Mucosa of descending colon (tissue), 3 donors: ENCODE data around the gene CASTOR1. TPM values are rescaled to one million over a fixed set of nuclear protein-coding genes. Genes with fewer than 3 reads are reported as not detected.

Experiments used
- ATAC-seq: fragments of 200-7000 bp; cut with Tn5 transposase; one replicate; pipeline ENCODE4 v1.9.1; 2020; ENCODE audit warnings: mild to moderate bottlenecking, moderate library complexity
- DNase-seq, 3 donors: peaks; one replicate each; pipeline ENCODE4 v3.0.0-alpha.2; 2020
- H3K36me3 ChIP-seq: fragments of 200-600 bp; one replicate; pipeline ENCODE4 v1.8.0; 2021; ENCODE audit warnings: low read depth, mild to moderate bottlenecking
- H3K4me1 ChIP-seq: fragments of 200-600 bp; one replicate; pipeline ENCODE4 v1.8.0; 2021; ENCODE audit warnings: low read depth, mild to moderate bottlenecking
- H3K4me3 ChIP-seq: fragments of 200-600 bp; one replicate; pipeline ENCODE4 v1.8.0; 2021; ENCODE audit warnings: mild to moderate bottlenecking
- H3K9me3 ChIP-seq: fragments of 200-600 bp; one replicate; pipeline ENCODE4 v1.8.0; 2021; ENCODE audit warnings: mild to moderate bottlenecking
- CTCF ChIP-seq: fragments of 200-600 bp; IDR thresholded peaks from one replicate; pipeline ENCODE4 v1.8.0; 2022; ENCODE audit warnings: antibody characterized with exemption, mild to moderate bottlenecking
- intact Hi-C, 2 donors: fragments of 100-400 bp; cut with DNase I in 1 of 2; cut with micrococcal nuclease in 1 of 2; formaldehyde crosslinking; loops; one replicate each; pipeline versions ENCODE4 v1.11.0 to v1.11.1; 2022; cut with DNase I, micrococcal nuclease
- total RNA-seq, 3 donors: library from RNA; stranded (reverse); fragmentation: NEBNext Ultra II Directional in 2 of 3; extraction: Animal tissue kit (Norgen Biotek cat#: 25700) in 2 of 3; gene quantifications; one replicate each; pipeline versions ENCODE4 v1.2.1 to v1.2.4, GENCODE V29; 2021 to 2023
- donor health status: DM: no; HTN: no; CAD: no; lungs with moderate emphysema.
- donor health status: DM: no; HTN: no; CAD: no.
- donor health status: DM: no; HTN: yes; CAD: no.

Gene CASTOR1
- total RNA-seq, 3 donors from 2014 or later: 6.1 to 8.4 (median 7.6) TPM

DNA sequence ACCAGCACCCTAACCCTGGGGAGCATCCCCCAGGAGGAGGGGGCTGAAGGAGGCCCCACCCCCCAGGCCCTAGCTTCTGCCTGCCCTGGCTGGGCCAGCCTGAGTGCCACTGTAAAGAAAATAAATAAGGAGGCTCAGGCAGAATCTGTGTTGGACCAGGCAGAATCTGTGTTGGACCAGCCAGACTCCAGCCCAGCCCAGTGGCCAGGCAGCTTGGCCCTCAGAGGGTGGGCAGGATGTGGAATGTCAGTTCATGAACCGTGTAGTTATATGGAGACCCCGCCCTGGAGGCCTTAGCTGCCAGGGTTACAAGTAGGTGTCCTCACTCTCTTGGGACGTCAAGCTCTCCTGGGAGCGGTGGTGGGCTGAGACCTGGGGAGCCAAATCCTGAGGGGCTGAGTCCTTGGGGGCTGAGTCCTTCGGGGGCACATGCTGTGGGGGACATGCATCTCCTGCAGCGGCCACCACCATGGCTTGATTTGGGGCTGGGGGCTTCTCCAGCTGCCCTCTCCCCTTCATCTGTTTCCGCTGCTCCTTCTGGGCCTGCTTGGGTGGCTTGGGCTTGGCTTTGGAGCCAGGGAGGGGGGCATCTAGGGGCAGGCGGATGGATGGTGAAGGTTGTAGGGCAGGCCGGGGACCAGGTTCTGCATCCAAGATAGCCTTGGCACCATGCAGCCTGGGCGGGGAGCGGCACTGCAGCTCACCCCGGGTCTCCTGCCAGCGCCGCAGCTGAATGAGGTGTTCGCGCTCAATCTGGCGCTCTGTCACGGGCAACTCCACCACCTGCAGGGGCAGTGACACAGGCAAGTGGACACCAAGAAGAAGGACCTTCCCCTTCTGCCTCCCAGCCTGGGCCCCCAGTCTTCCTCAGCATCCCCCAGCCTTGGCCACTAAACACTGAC lies 3.0 kb upstream of the CASTOR1 start:
- Histone ChIP-seq H3K4me3 (no peak overlapping the region), H3K36me3 (peaks cover 5% of the 10 kb centered on the region), H3K9me3 (no peaks in the 10 kb centered on the region), H3K4me1 (peaks cover 20% of the 10 kb centered on the region)
- no peak for TF ChIP-seq CTCF
- ATAC-seq: no peak
- intact Hi-C loops: no loop called here
- no peak for DNase-seq

DNA sequence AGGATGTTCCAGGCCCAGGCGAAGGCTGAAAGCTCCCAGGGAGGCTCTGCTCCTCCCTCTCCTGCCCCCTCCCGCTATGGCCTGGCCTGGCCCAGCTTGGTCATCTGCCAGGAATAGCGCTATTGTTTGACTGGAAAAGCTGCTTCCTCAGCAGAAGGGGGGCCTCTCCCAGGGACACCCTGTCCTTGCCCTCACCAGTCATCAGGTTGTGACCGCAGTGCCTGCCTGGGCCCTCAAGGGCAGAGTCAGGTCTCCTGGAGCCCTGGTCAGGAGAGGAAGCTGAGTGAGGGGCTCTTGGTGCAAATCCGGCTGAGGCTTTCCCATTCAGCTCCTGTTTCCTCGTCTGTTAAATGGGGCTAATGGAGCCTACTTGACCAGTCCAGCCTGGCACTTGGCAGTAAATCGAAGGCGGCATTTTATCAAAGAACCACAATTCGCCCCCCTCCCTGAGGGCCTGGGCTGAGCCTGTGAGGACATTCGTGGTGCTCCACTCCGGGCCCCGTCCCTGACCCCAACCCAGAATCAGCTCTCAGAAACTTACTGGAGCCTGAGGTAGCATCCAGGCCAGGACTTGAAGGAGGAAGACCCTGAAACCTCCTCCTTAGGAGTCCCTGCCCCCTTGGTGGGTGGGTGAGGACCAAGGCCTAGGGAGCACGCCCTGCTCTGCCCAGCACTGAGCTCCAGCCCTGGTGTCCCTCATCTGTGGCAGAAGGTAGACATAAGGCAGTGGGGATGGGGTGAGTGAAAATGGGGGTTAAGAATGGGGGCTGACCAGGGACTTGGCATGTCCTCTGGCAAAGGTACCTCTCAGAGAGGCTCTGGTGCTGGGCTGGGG lies 2.0 kb upstream of the CASTOR1 start:
- ATAC-seq: no peak
- H3K4me3 ChIP-seq: no peak overlapping the region
- H3K9me3 ChIP-seq: no peaks in the 10 kb centered on the region
- peak in 2 of 3 donors; percentile 67 to 78 for DNase-seq
- H3K4me1 ChIP-seq: peaks cover 20% of the 10 kb centered on the region
- intact Hi-C loops: no loop called here
- TF ChIP-seq CTCF: no peak
- H3K36me3 ChIP-seq: peaks cover 5% of the 10 kb centered on the region

DNA sequence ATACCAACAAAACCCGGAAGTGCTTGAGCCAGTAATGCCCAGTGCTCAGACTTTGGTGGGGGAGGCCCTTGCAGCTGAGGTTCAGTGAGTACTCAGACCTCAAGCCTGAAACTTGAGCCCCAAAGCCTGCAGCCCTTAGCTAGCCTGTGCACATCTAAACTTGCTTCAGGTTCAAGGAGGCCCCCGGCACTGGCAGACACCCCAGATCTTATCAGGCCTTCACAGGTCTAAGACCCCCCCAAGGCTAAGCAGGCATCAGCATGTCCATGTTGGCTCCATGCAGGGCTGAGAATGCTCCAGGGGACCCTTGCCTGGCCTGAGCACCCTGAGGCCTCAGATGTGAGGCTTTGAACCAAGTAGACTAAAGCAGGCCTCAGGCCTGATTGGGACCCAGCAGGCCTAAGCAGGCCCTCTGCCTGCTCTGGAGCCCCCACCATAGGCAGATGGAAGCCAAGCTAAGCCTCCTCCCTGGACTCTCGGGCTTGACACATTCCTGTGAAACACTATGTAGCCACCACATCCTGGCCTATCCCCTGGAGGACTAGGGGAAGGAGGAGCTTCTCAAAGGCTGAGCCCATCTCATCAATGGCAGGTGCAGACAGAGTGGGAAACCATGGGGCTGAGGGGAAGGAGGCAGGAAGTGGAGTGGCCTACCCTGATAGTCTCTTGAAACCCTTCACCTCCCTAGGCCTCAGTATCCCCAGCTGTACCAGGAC lies 1.2 kb upstream of the CASTOR1 start:
- intact Hi-C loops: no loop called here

DNA sequence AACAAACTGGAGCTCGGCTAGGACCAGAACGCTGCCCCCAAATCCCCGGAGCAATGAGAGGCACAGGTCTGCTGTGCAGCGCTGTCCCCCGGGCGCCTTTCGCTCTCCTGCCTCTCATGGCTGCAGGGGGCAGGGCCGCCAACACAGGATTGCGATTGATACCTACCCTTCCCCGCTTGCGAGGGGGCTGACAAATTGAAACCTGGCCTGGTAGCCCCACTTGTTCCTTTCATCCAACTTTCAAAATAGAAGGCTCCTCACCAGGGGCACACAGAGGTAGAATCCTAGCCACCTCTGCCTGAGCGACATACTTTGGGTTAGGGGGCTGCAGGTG lies 642 bp upstream of the CASTOR1 start:
- Histone ChIP-seq H3K9me3 (no peaks in the 10 kb centered on the region), H3K4me3 (no peak overlapping the region), H3K36me3 (peaks cover 5% of the 10 kb centered on the region), H3K4me1 (peaks cover 20% of the 10 kb centered on the region)
- ATAC-seq: peak; percentile 1
- DNase-seq: no peak
- intact Hi-C loops: loop anchor here (5.0 to 10.0 kb wide), 2 partner anchors 55 to 183 kb away; no protein-coding TSS in a partner anchor
- TF ChIP-seq CTCF: no peak

More for the DNA sequence above, 1.2 kb upstream of the CASTOR1 start:
- Histone ChIP-seq H3K9me3 (no peaks in the 10 kb centered on the region), H3K36me3 (peaks cover 5% of the 10 kb centered on the region), H3K4me3 (no peak overlapping the region), H3K4me1 (peaks cover 20% of the 10 kb centered on the region)
- DNase-seq: peak in 1 of 3 donors; percentile 58
- ATAC-seq: no peak
- TF ChIP-seq CTCF: no peak

DNA sequence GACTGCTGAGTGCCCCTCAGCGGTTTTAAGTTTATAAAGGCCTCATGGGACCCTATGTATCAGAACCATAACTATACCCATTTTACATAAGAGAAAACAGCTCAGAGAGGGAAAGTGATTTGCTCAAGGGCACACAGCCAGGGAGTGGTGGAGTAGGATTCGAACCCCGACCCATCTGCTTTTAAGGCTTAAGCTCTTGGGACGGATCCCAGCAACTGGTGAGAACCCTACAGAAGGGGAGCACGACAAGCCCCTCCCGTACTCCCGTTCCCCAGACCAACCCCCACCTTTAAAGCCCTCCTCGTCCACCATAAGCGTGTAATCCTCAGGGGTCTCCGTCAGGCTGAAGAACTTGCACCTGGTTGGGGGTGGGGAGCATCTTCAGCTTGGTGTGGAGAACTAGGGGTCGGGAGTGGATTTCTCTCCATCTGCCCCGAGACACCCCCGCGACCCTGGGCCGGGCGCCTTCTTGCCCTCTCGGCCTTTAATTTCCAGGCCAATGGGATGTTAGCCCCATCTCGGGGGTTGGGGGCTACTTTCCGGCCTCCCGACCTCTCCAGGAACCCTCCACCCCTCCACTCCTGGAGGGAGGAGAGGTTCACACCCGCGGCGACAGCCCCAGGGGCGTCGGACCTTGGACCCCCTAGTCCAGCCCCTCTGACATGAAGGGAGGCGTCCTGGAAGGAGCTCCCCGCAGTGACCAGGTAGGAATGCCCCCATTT lies 725 bp downstream of the CASTOR1 start:
- Histone ChIP-seq H3K4me3 (peak overlapping the region; percentile 59), H3K36me3 (peaks cover 2% of the 10 kb centered on the region), H3K9me3 (no peaks in the 10 kb centered on the region), H3K4me1 (peaks cover 20% of the 10 kb centered on the region)
- peak in 1 of 3 donors; percentile 57 for DNase-seq
- ATAC-seq: no peak
- TF ChIP-seq CTCF: no peak
- intact Hi-C loops: loop anchor here (5.0 to 10.0 kb wide), 2 partner anchors 56 to 181 kb away; no protein-coding TSS in a partner anchor
